SK-N-SH (cell line): ENCODE results near the gene KIAA0319L.

Experiments used
- EP300 ChIP-seq, 2 experiments: IDR thresholded peaks; 2 replicates each; pipeline versions ENCODE4 v1.4.0 to v1.6.1; 2012; ENCODE audit warnings: borderline replicate concordance in 1 of 2, low read depth in 1 of 2, low read length in 1 of 2
- EZH2phosphoT487 ChIP-seq: fragments of 200-600 bp; sonication (generic); IDR thresholded peaks from 2 replicates; pipeline ENCODE4 v1.6.1; 2017; ENCODE audit warnings: low read depth, mixed run types, mild to moderate bottlenecking, antibody characterized with exemption, moderate library complexity, borderline replicate concordance
- FOXM1 ChIP-seq: IDR thresholded peaks from 2 replicates; pipeline ENCODE4 v1.4.0; 2012; ENCODE audit warnings: low read depth, mild to moderate bottlenecking
- GABPA ChIP-seq: IDR thresholded peaks from 2 replicates; pipeline ENCODE4 v1.4.0; 2012; ENCODE audit warnings: low read depth, mild to moderate bottlenecking
- JUND ChIP-seq: IDR thresholded peaks from 2 replicates; pipeline ENCODE4 v1.4.0; 2012
- MXI1 ChIP-seq: IDR thresholded peaks from 2 replicates; pipeline ENCODE4 v1.6.1; 2012; ENCODE audit warnings: mild to moderate bottlenecking, low read depth, low read length, improper control_type of control experiment
- NRF1 ChIP-seq: IDR thresholded peaks from 2 replicates; pipeline ENCODE4 v1.6.1; 2012; ENCODE audit warnings: low read depth, mild to moderate bottlenecking, low read length
- POLR2AphosphoS5 ChIP-seq: IDR thresholded peaks from 2 replicates; pipeline ENCODE4 v1.6.1; 2012; ENCODE audit warnings: low read depth, low read length
- RCOR1 ChIP-seq: fragments of 150-350 bp; IDR thresholded peaks from 2 replicates; pipeline ENCODE4 v1.6.1; 2017; ENCODE audit warnings: antibody characterized with exemption, low read length
- YY1 ChIP-seq: IDR thresholded peaks from 2 replicates; pipeline ENCODE4 v1.4.0; 2012; ENCODE audit warnings: low read depth, mild to moderate bottlenecking
- TF ChIP-seq, protein P1 (sequence below): IDR thresholded peaks from 2 replicates; pipeline ENCODE4 v1.6.1; 2012; ENCODE audit warnings: mild to moderate bottlenecking, low read depth, low read length, moderate library complexity
- TF ChIP-seq, protein P2 (sequence below): fragments of 200-600 bp; sonication (generic); IDR thresholded peaks from 2 replicates; pipeline ENCODE4 v1.6.1; 2017; ENCODE audit warnings: antibody characterized with exemption, mild to moderate bottlenecking, moderate library complexity
- TF ChIP-seq, protein P3 (sequence below): IDR thresholded peaks from 2 replicates; pipeline ENCODE4 v1.4.0; 2012; ENCODE audit warnings: low read depth

DNA sequence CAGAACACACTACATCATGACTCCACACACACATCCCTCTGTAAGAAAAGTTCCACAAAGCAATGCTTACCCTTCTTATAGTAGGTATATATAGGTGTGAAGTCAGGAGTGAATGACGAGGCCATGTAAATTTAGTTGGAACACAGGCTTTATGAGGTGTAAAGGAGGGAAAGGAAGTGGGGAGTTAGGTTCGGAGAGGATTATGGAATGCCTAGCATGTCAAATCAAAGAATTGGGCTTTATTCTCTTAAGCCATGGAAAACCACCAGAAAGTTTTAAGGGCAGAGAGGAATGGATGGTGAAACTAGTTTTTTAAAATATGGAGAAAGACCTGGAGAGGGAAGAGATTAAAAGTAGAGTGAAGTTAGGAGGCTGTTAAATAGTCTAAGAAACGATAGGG lies 42.2 kb upstream of the KIAA0319L start:
- TF ChIP-seq POLR2AphosphoS5 (no peak), EP300 (IDR thresholded peaks at IDR 0.05; ENCODE audit: borderline replicate concordance in 1 of 2, low read depth in 1 of 2, low read length in 1 of 2) (no peak), MXI1 (no peak), JUND (no peak), EZH2phosphoT487 (no peak), NRF1 (no peak), YY1 (no peak), GABPA (no peak), FOXM1 (no peak), RCOR1 (no peak)
- TF ChIP-seq, protein P1, sequence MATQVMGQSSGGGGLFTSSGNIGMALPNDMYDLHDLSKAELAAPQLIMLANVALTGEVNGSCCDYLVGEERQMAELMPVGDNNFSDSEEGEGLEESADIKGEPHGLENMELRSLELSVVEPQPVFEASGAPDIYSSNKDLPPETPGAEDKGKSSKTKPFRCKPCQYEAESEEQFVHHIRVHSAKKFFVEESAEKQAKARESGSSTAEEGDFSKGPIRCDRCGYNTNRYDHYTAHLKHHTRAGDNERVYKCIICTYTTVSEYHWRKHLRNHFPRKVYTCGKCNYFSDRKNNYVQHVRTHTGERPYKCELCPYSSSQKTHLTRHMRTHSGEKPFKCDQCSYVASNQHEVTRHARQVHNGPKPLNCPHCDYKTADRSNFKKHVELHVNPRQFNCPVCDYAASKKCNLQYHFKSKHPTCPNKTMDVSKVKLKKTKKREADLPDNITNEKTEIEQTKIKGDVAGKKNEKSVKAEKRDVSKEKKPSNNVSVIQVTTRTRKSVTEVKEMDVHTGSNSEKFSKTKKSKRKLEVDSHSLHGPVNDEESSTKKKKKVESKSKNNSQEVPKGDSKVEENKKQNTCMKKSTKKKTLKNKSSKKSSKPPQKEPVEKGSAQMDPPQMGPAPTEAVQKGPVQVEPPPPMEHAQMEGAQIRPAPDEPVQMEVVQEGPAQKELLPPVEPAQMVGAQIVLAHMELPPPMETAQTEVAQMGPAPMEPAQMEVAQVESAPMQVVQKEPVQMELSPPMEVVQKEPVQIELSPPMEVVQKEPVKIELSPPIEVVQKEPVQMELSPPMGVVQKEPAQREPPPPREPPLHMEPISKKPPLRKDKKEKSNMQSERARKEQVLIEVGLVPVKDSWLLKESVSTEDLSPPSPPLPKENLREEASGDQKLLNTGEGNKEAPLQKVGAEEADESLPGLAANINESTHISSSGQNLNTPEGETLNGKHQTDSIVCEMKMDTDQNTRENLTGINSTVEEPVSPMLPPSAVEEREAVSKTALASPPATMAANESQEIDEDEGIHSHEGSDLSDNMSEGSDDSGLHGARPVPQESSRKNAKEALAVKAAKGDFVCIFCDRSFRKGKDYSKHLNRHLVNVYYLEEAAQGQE = no peak
- TF ChIP-seq, protein P2, sequence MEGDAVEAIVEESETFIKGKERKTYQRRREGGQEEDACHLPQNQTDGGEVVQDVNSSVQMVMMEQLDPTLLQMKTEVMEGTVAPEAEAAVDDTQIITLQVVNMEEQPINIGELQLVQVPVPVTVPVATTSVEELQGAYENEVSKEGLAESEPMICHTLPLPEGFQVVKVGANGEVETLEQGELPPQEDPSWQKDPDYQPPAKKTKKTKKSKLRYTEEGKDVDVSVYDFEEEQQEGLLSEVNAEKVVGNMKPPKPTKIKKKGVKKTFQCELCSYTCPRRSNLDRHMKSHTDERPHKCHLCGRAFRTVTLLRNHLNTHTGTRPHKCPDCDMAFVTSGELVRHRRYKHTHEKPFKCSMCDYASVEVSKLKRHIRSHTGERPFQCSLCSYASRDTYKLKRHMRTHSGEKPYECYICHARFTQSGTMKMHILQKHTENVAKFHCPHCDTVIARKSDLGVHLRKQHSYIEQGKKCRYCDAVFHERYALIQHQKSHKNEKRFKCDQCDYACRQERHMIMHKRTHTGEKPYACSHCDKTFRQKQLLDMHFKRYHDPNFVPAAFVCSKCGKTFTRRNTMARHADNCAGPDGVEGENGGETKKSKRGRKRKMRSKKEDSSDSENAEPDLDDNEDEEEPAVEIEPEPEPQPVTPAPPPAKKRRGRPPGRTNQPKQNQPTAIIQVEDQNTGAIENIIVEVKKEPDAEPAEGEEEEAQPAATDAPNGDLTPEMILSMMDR = no peak
- TF ChIP-seq, protein P3, sequence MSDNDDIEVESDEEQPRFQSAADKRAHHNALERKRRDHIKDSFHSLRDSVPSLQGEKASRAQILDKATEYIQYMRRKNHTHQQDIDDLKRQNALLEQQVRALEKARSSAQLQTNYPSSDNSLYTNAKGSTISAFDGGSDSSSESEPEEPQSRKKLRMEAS = no peak
